Upper lobe of right lung (tissue), 1 donor: Measurements from ENCODE around the gene CACNA1A. TPM values are rescaled to one million over a fixed set of nuclear protein-coding genes. Genes with fewer than 3 reads are reported as not detected.
"Not testable (repeated sequence)": the region's sequence is repeated elsewhere in the genome, so short reads cannot be mapped to it uniquely, and the experiment has no call there.

Source experiments
- ATAC-seq: fragments of 200-7000 bp; cut with Tn5 transposase; one replicate; pipeline ENCODE4 v1.9.1; 2020; ENCODE audit warnings: mild to moderate bottlenecking, moderate library complexity
- DNase-seq: peaks from one replicate; pipeline ENCODE4 v3.0.0-alpha.2; 2020
- H3K27ac ChIP-seq: fragments of 200-600 bp; one replicate; pipeline ENCODE4 v1.8.0; 2022
- H3K27me3 ChIP-seq: fragments of 200-600 bp; one replicate; pipeline ENCODE4 v1.8.0; 2022; ENCODE audit warnings: mild to moderate bottlenecking
- H3K36me3 ChIP-seq: fragments of 200-600 bp; one replicate; pipeline ENCODE4 v1.8.0; 2022
- H3K4me1 ChIP-seq: fragments of 200-600 bp; one replicate; pipeline ENCODE4 v1.8.0; 2022
- H3K4me3 ChIP-seq: fragments of 200-600 bp; one replicate; pipeline ENCODE4 v1.8.0; 2022; ENCODE audit warnings: mild to moderate bottlenecking
- H3K9me3 ChIP-seq: fragments of 200-600 bp; one replicate; pipeline ENCODE4 v1.8.0; 2022
- CTCF ChIP-seq: fragments of 200-600 bp; IDR thresholded peaks from one replicate; pipeline ENCODE4 v1.8.0; 2022; ENCODE audit warnings: antibody characterized with exemption
- intact Hi-C: fragments of 100-400 bp; cut with DNase I; formaldehyde crosslinking; loops from one replicate; pipeline ENCODE4 v1.11.0; 2022
- total RNA-seq: library from RNA; stranded (reverse); fragmentation: NEBNext Ultra II Directional; extraction: Animal tissue kit (Norgen Biotek cat#: 25700); gene quantifications from one replicate; pipeline ENCODE4 v1.2.1, GENCODE V29; 2021
- donor health status: DM: no; HTN: yes; CAD: no; lungs with severe emphysema.

CACNA1A gene
- total RNA-seq, 1 donor from 2014 or later, result 0.26 TPM

- Histone ChIP-seq H3K27me3 (no peaks in the 10 kb centered on the region), H3K4me1 (peaks cover 11% of the 10 kb centered on the region), H3K36me3 (no peaks in the 10 kb centered on the region), H3K9me3 (no peaks in the 10 kb centered on the region), H3K27ac (peak overlapping the region; percentile 49), H3K4me3 (no peak overlapping the region)
- DNase-seq (peak; percentile 67), ATAC-seq (peak; percentile 68)
- intact Hi-C loops, result no loop called here
- no peak for TF ChIP-seq CTCF
These were observed 324.4 kb downstream of the CACNA1A start for GRCh38 chr19:13181747-13182388.

GRCh38 chr19:13178291-13178690, 328.0 kb downstream of the CACNA1A start:
- peaks cover 11% of the 10 kb centered on the region for H3K4me1 ChIP-seq
- ATAC-seq, DNase-seq, H3K36me3 ChIP-seq, H3K27me3 ChIP-seq, intact Hi-C loops, H3K4me3 ChIP-seq, H3K9me3 ChIP-seq, H3K27ac ChIP-seq: not testable (repeated sequence)

GRCh38 chr19:13177584-13177983, 328.7 kb downstream of the CACNA1A start:
- ATAC-seq, H3K27ac ChIP-seq, H3K4me3 ChIP-seq, DNase-seq, H3K36me3 ChIP-seq, intact Hi-C loops, H3K9me3 ChIP-seq, H3K27me3 ChIP-seq: not testable (repeated sequence)
- H3K4me1 ChIP-seq, result peaks cover 18% of the 10 kb centered on the region

GRCh38 chr19:13176345-13176744, 329.9 kb downstream of the CACNA1A start:
- no peak for TF ChIP-seq CTCF
- Histone ChIP-seq H3K27ac (no peak overlapping the region), H3K4me1 (peaks cover 20% of the 10 kb centered on the region), H3K27me3 (no peaks in the 10 kb centered on the region), H3K9me3 (no peaks in the 10 kb centered on the region), H3K4me3 (no peak overlapping the region), H3K36me3 (no peaks in the 10 kb centered on the region)
- intact Hi-C loops, result no loop called here
- DNase-seq (no peak), ATAC-seq (no peak)

GRCh38 chr19:13173139-13173737, 333.0 kb downstream of the CACNA1A start:
- ATAC-seq, result no peak
- intact Hi-C loops, result no loop called here
- TF ChIP-seq CTCF, result no peak
- H3K4me3 ChIP-seq, result no peak overlapping the region
- no peak for DNase-seq
- no peaks in the 10 kb centered on the region for H3K36me3 ChIP-seq
- H3K9me3 ChIP-seq, result no peaks in the 10 kb centered on the region
- H3K27ac ChIP-seq, result peak overlapping the region; percentile 81
- peaks cover 24% of the 10 kb centered on the region for H3K4me1 ChIP-seq
- H3K27me3 ChIP-seq, result no peaks in the 10 kb centered on the region

- no peaks in the 10 kb centered on the region for H3K36me3 ChIP-seq
- no peak overlapping the region for H3K4me3 ChIP-seq
- DNase-seq (peak; percentile 88), ATAC-seq (peak; percentile 47)
- H3K27ac ChIP-seq, result peak overlapping the region; percentile 81
- intact Hi-C loops, result no loop called here
- no peaks in the 10 kb centered on the region for H3K9me3 ChIP-seq
- TF ChIP-seq CTCF, result no peak
- H3K27me3 ChIP-seq, result no peaks in the 10 kb centered on the region
- peaks cover 29% of the 10 kb centered on the region for H3K4me1 ChIP-seq
These were observed 333.7 kb downstream of the CACNA1A start for GRCh38 chr19:13172346-13173138.
